Tibial nerve (tissue), 4 donors: ENCODE data around the gene PPFIA2.

Experiments
- CTCF ChIP-seq, 5 experiments: fragments of 200-600 bp in 3 of 5; fragments of 450-650 bp in 2 of 5; sonication (generic) in 3 of 5; IDR thresholded peaks; one replicate each; pipeline ENCODE4 v1.5.1; 2016 to 2019; ENCODE audit warnings: antibody characterized with exemption in 5 of 5, mild to moderate bottlenecking in 3 of 5, moderate library complexity in 2 of 5
- EP300 ChIP-seq, 2 donors: sonication (generic); formaldehyde crosslinking; IDR thresholded peaks; one replicate each; pipeline ENCODE4 v1.6.1; 2017; ENCODE audit warnings: antibody characterized with exemption in 2 of 2, mild to moderate bottlenecking in 1 of 2
- POLR2A ChIP-seq, 2 donors: fragments of 450-650 bp; IDR thresholded peaks; one replicate each; pipeline ENCODE4 v1.6.1; 2017; ENCODE audit warnings: antibody characterized with exemption in 2 of 2, mild to moderate bottlenecking in 2 of 2, moderate library complexity in 2 of 2

- TF ChIP-seq CTCF (IDR thresholded peaks at IDR 0.05): no peak
- TF ChIP-seq POLR2A (IDR thresholded peaks at IDR 0.05): no peak
- no peak for TF ChIP-seq EP300 (IDR thresholded peaks at IDR 0.05)
These were observed 399.4 kb downstream of the PPFIA2 start for GRCh38 chr12:81359736-81360135.
